ENCODE measurements around the gene TMEM164. TPM values are rescaled to one million over a fixed set of nuclear protein-coding genes. Genes with fewer than 3 reads are reported as not detected.
"Not testable (repeated sequence)": the region's sequence is repeated elsewhere in the genome, so short reads cannot be mapped to it uniquely, and the experiment has no call there.

The TMEM164 gene
- total and polyA plus RNA-seq, 2 experiments from 2014 or later: 3.4 to 17.2 TPM

GRCh38 chrX:109974906-109975655 is 27.8 kb upstream of the TMEM164 start (continued):
- TF ChIP-seq ZNF462 (CRISPR knock-in tag; IDR thresholded peaks at IDR 0.05) (no peak), NANOG (IDR thresholded peaks at IDR 0.05; ENCODE audit: borderline replicate concordance) (no peak), EZH2phosphoT487 (IDR thresholded peaks at IDR 0.05; ENCODE audit: unreplicated experiment) (no peak), ZNF114 (CRISPR knock-in tag; IDR thresholded peaks at IDR 0.05) (no peak), ZNF331 (CRISPR knock-in tag; IDR thresholded peaks at IDR 0.05; ENCODE audit: low read depth) (no peak), JUNB (IDR thresholded peaks at IDR 0.05; ENCODE audit: unreplicated experiment) (no peak), STAT1 (IDR thresholded peaks at IDR 0.05; ENCODE audit: unreplicated experiment) (no peak), POLR2AphosphoS5 (IDR thresholded peaks at IDR 0.05; ENCODE audit: low read depth) (no peak), CREB1 (CRISPR knock-in tag; IDR thresholded peaks at IDR 0.05; ENCODE audit: low read depth) (no peak)
- TF ChIP-seq, protein P1, sequence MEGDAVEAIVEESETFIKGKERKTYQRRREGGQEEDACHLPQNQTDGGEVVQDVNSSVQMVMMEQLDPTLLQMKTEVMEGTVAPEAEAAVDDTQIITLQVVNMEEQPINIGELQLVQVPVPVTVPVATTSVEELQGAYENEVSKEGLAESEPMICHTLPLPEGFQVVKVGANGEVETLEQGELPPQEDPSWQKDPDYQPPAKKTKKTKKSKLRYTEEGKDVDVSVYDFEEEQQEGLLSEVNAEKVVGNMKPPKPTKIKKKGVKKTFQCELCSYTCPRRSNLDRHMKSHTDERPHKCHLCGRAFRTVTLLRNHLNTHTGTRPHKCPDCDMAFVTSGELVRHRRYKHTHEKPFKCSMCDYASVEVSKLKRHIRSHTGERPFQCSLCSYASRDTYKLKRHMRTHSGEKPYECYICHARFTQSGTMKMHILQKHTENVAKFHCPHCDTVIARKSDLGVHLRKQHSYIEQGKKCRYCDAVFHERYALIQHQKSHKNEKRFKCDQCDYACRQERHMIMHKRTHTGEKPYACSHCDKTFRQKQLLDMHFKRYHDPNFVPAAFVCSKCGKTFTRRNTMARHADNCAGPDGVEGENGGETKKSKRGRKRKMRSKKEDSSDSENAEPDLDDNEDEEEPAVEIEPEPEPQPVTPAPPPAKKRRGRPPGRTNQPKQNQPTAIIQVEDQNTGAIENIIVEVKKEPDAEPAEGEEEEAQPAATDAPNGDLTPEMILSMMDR (conservative IDR thresholded peaks at IDR 0.05; ENCODE audit: low read depth in 2 of 2): no peak

DNA sequence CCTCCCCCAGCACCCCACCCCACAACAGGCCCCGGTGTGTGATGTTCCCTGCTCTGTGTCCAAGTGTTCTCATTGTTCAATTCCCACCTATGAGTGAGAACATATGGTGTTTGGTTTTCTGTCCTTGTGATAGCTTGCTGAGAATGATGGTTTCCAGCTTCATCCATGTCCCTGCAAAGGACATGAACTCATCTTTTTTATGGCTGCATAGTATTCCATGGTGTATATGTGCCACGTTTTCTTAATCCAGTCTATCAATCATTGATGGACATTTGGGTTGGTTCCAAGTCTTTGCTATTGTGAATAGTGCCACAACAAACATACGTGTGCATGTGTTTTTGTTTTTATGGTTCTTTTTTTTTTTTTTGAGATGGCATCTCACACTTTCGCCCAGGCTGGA is 17.7 kb upstream of the TMEM164 start:
- not testable (repeated sequence) for H3K9me2 ChIP-seq (ENCODE audit: insufficient read depth); H3K4me3 Mint-ChIP-seq; DNase-seq (ENCODE audit: low spot score); H4K20me1 ChIP-seq (replicated peaks; ENCODE audit: insufficient read depth); H3K4me2 ChIP-seq; H3K27me3 Mint-ChIP-seq (ENCODE audit: insufficient read depth, low read depth, poor library complexity); H3K36me3 Mint-ChIP-seq (ENCODE audit: low read depth); H3K4me1 Mint-ChIP-seq; H3F3A ChIP-seq (replicated peaks; ENCODE audit: low read depth); H2AFZ ChIP-seq; ATAC-seq; H3K4me1 ChIP-seq (ENCODE audit: insufficient read depth); H3K9me3 Mint-ChIP-seq; H3K4me3 ChIP-seq; H3K27ac ChIP-seq (ENCODE audit: low read depth); H3K36me3 ChIP-seq (ENCODE audit: insufficient read depth); H3K79me2 ChIP-seq (replicated peaks; ENCODE audit: insufficient read depth); H3K27ac Mint-ChIP-seq; H3K27me3 ChIP-seq (ENCODE audit: insufficient read depth)
